ENCODE measurements around the gene RAB3C.
"Not testable (repeated sequence)": the region's sequence is repeated elsewhere in the genome, so short reads cannot be mapped to it uniquely, and the experiment has no call there.

RAB3C gene, protein sequence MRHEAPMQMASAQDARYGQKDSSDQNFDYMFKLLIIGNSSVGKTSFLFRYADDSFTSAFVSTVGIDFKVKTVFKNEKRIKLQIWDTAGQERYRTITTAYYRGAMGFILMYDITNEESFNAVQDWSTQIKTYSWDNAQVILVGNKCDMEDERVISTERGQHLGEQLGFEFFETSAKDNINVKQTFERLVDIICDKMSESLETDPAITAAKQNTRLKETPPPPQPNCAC

DNA sequence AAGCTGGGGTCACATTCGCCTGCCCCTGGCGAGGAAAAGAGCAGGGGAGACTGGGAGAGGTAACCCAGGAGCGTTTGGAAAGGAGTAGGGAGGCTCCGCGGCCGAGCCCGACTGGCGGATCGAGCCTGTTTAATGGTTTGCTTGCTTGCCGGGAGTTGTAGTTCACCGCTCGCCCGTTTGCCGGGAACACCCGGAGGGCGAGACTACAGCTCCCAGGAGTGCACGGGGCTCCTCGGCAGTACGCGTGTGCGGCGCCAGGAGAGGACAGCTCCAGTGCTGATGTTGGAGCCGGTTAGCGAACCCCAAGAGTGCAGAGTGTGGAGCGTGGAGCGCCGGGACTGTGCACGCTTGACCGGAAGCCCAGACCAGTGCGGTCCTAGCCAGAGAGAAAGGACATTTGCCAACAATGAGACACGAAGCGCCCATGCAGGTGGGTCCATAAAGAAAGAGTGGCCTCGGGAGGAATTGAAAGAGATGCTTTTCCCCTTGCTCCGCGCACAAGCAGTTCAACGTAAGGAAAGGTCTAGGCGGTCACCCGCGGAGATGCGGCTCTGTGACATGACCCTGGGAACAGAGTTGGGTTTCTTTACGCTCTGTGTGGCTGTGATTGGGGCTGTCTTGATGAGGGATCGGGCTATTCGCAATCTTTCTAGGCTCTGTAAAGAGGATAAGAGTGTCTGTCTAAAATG lies at the start of gene RAB3C:
Gene RAB3C (plus strand): TSS at position 273 of the 689 bp plus-strand sequence. CDS start 134 bp downstream, at position 407.
- peak; percentile 79 for DNase-seq

DNA sequence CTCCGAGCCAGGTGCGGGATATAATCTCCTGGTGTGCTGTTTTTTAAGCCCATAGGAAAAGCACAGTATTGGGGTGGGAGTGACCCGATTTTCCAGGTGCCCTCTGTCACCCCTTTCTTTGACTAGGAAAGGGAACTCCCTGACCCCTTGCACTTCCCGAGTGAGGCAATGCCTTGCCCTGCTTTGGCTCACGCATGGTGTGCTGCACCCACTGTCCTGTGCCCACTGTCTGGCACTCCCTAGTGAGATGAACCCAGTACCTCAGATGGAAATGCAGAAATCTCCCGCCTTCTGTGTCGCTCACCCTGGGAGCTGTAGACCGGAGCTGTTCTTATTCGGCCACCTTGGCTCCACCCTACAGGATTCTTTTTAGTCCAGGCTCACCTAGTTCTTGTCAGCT lies 40.9 kb upstream of the RAB3C start:
- DNase-seq, result not testable (repeated sequence)

DNA sequence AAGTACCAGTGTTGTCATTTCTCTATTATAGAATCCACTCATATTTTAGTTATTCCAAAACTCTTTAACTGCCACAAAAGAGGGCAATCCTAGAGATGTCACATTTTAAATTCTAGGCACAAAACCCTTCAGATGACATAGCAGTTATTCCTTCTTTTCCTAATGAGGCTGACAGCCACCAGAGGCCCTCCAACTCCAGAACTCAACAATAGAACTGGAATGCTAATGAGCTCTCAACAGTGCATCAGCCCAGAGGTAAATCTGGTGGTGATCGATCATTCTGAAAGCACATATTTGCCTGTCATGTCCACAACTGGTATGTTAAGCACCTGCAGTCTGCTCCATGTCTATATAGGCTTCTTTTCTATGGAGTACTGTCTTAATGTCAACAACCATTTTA lies 40.2 kb upstream of the RAB3C start:
- no peak for DNase-seq

DNA sequence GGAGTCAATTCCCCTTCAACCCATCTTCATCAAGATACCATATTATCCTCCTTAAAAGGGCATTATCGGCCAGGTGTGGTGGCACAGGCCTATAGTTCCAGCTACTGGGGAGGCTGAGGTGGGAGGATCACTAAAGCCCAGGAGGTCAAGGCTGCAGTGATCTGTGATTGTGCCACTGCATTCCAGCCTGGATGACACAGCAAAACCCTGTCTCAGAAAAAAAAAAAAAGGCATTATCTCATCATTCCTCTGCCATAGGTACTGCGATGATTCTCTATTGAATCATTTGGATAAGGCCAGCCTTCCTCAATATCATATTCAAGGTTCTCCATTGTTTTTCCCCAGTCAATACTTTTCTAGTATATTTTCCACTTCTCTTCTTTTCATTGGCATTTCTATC lies 39.2 kb upstream of the RAB3C start:
- no peak for DNase-seq

DNA sequence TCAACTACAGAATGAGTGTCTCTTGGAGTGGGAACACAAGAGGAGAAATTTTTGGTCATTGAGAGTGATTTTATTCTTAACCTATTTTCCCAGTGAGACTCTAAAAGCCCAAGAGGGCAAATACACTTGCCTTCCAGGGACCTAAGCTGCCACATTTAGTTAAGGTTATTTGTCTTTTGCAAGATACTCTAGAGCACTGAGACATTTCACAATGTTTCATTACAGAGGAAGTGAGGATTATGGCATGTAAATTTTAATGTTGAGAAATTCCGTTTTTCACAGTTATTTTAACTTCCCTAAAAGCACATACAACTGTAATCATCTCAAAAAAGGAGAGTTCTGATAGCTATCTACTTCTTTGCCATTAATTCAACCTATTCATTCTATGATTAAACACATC lies 38.7 kb upstream of the RAB3C start:
- DNase-seq, result no peak

DNA sequence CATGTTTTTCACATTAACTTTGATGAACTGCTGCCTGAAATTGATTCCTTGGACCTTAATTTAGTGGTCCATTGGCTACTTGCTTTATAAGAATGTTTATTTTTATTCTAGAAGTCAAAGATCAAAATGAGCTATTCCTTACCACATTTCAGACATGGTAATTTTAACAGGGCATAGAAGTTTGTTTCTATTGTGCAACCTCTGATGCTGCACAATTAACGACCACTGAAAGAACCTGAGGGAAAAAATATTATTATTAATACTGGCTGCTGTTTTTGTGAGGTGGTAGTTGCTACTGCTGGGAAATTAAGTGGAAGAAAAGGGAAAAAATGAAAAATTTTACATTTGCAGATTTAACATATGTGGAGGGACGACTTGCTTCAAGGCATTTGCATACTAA lies 37.9 kb upstream of the RAB3C start:
- no peak for DNase-seq

DNA sequence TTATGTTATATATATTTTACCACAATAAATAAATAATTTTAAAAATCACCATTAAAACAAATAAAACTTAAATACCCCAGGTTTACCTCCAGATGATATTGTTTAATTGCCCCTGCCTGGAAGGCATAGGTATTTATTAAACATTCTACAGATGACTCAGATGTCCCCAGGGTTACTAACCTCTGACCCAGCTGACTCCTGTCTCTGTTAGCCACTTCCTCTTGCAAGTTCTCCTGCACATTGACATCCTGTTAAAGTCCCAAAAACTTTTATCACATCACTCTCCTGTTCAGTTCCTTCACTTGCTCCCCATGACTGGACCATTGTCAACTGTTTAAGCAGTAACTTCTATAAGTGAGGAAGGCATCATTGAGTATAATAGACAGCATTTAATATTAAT lies 37.0 kb upstream of the RAB3C start:
- DNase-seq, result peak; percentile 13

DNA sequence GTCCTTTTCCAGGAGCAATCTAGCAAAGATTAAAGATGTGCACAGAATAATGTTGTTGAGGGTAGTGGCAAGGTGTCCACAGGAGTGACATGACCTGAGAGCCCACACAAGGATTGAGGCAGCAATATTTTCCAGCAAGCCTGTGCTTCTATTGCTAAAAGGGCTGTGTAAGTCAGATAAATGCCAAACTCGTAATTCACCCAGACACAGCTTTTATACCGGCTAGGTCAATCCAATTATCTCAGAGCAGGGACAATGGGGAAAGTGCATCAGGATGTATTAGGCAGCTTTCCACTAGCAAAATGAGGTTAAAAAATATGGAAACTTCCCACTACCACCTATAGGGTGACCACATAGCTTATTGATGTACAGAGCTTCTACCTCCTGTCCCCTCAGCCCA lies 34.8 kb upstream of the RAB3C start:
- DNase-seq, result no peak

DNA sequence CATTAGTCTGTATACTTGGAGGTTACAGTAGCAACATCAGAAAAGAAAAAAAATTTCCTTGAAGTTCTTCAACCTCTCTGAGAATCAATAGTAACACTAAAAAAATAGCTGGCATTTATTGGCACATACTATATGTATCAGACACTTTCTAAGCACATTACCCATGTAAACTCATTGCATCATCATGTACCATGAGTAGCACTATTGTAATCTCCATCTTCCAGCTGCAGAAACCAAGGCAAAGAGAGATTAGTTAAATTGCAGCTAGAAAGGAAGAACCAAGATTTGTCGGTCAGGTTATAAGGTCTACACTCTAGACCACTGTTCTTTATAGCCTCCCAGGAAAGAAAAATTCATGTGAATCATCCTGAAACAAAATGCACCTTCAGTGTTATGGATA lies 31.4 kb upstream of the RAB3C start:
- no peak for DNase-seq

DNA sequence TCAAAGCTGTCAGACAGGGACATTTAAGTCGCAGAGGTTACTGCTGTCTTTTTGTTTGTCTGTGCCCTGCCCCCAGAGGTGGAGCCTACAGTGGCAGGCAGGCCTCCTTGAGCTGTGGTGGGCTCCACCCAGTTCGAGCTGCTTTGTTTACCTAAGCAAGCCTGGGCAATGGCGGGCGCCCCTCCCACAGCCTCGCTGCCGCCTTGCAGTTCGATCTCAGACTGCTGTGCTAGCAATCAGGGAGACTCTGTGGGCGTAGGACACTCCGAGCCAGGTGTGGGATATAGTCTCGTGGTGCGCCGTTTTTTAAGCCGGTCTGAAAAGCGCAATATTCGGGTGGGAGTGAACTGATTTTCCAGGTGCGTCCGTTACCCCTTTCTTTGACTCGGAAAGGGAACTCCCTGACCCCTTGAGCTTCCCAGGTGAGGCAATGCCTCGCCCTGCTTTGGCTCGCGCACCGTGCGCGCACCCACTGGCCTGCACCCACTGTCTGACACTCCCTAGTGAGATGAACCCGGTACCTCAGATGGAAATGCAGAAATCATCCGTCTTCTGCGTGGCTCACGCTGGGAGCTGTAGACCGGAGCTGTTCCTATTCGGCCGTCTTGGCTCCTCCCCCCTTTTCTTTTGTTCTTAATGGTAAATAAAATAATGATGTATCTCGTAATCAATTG lies 25.1 kb upstream of the RAB3C start:
- DNase-seq, result not testable (repeated sequence)

DNA sequence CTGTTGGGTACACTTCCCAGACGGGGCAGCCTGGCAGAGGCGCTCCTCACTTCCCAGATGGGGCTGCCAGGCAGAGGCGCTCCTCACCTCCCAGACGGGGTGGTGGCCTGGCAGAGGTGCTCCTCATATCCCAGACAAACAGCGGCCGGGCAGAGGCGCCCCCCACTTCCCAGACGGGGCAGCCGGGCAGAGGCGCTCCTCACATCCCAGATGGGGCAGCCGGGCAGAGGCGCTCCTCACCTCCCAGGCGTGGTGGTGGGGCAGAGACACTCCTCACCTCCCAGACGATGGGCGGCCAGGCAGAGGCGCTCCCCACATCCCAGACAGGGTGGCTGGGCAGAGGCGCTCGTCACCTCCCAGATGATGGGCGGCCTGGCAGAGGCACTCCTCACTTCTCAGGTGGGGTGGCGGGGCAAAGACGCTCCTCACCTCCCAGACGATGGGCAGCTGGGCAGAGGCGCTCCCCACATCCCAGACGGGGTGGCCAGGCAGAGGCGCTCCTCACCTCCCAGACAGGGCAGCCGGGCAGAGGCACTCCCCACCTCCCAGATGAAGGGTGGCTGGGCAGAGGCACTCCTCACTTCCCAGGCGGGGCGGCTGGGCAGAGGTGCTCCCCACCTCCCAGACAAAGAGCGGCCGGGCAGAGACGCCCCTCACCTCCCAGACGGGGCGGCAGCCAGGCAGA lies 19.7 kb upstream of the RAB3C start:
- not testable (repeated sequence) for DNase-seq

DNA sequence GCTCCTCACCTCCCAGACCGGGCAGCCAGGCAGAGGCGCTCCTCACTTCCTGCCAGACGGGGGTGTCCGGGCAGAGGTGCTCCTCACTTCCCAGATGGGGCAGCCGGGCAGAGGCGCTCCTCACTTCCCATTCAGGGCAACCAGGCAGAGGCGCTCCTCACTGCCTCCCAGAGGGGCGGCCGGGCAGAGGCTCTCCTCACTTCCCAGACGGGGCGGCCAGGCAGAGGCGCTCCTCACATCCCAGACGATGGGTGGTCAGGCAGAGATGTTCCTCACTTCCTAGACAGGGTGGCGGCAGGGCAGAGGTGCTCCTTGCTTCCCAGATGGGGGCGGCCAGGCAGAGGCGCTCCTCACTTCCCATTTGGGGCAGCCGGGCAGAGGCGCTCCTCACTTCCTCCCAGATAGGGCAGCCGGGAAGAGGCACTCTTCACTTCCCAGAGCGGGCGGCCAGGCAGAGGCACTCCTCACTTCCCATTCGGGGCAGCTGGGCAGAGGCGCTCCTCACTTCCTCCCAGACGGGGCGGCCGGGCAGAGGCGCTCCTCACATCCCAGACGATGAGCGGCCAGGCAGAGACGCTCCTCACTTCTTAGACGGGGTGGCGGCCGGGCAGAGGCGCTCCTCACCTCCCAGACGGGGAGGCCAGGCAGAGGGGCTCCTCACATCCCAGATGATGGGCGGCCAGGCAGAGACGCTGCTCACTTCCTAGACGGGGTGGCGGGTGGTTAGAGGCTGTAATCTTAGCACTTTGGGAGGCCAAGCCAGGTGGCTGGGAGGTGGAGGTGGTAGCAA lies 18.6 kb upstream of the RAB3C start:
- not testable (repeated sequence) for DNase-seq

DNA sequence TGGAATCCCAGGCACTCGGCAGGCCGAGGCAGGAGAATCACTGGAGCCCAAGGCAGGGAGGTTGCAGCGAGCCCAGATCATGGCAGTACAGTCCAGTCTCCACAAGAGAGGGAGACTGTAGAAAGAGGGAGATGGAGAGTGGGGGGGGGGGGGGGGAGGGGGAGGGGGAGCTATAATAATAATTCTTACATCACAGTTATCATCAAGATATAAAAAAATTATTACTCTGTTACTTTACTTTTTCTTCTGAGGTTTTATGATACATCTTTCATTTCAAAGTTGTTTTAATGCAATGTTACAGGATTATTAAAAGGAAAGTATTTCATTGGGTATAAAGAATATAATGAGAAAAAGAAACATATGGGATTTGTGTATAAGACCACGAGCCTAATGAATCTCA lies 17.8 kb upstream of the RAB3C start:
- DNase-seq, result no peak

DNA sequence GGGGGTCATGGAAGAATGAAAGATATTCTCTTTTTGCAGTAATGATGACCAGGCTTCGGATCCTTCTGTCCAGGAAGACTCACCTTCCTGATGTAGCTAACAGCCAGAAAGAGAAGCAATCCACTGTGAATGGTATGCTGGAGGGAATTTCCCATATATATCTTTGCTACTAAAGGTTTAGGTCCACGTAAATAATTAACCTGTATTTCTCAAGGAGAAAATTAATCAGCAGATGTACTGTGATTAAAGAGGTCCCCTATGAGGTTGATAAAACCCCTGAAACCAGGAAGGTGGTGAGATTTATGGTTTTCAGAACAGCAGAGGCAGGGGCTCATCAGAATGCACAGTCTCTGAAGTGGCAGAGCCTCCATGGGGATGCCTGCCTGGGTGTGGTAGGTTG lies 11.4 kb upstream of the RAB3C start:
- no peak for DNase-seq

DNA sequence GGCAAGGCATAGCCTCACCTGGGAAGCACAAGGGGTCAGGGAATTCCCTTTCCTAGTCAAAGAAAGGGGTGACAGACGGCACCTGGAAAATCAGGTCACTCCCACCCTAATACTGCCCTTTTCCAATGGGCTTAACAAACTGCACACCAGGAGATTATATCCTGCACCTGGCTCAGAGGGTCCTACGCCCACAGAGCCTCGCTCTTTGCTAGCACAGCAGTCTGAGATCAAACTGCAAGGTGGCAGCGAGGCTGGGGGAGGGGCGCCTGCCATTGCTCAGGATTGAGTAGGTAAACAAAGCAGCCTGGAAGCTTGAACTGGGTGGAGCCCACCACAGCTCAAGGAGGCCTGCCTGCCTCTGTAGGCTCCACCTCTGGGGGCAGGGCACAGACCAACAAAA lies 9.9 kb upstream of the RAB3C start:
- DNase-seq, result not testable (repeated sequence)

DNA sequence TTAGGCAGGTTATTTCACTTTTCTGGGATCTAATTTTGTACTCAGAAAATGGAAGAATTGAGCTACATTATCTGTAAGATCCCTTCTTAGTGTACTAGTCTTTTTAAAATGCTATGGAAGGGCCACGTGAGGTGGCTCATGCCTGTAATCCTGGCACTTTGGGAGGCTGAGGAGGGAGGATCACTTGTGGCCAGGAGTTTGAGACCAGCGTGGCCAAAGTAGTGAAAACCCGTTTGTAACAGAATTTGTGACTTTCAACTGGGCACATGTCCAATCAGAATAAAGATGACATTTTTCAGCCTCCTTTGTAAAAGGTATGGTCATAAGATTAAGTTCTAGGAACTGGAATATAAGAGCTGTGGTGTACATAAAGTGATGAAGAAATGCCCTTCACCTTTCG lies 3.1 kb upstream of the RAB3C start:
- DNase-seq, result no peak

DNA sequence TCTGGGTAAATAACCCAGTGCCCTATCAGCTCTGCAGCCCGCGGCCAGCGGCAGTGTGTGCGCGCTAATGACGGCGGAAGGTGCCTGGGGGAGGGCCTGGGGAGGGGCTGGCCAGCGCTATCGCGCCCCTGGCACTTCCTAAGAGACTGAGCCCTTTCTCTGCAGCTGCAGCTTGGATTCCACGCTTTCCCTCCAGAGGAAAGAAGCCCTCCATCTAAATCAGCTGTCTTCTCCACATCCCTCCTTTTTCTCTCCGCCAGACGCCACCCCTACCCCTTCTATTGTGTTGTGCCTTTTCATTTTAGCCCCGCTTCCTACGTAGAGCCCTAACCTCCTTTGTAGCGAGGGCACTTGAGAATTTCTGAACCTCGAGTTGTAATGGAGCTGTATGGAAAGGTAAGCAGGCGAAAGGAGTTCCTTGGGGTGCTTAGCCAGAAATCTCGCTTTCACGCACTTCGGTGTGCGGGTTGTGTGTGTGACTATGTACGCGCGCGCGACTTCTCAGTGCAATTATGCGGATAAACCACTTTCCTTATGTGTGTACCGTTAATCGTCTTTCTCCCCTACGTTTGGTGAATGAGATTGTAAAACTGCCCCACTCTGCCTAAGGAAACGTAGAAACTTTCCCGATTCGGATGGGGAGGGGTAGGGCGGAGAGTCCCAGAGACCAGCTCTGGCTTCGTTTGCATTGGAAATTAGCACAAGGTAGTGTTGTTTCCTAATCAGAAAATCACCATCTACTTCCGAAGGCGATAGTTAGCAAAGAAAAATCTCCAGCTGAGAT lies 664 bp upstream of the RAB3C start:
- DNase-seq, result no peak

DNA sequence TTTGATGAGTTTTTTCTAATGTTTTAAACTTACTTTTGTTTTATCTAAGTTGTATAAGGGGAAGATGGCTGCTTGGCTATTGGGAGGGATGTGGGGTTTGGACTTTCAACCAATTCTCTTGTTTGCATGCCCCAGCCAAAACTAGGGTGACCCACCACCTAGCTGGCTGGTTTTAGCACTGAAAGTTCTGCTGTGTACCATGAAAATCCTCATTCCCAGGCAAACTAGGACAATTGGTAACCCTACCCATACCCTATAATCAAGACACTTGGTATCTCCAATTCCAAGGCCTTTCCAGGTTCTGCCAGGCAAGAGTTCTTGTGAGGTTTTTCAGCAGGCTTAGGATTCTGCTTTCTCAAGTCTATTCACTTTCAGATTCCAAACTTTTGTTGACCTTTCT lies 13.1 kb downstream of the RAB3C start:
- DNase-seq, result no peak

DNA sequence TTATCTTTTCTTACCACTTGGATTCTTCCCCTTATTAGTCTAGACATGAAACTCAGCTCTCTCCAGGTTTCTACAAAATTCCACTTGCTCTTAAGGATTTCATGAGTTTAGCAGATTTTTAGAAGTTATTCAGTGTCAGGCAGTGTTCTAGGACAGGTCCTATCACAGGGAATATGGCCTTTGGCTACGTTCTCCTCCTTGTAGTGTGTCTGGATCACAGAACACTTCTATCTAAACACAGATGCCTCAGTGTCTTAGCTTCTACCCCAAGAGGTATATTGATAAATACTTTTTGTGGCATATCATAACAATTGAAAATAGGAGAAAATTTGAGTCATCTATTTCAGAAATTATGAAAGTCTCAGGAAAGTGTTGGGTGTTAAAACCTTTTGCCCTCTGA lies 15.6 kb downstream of the RAB3C start:
- no peak for DNase-seq

DNA sequence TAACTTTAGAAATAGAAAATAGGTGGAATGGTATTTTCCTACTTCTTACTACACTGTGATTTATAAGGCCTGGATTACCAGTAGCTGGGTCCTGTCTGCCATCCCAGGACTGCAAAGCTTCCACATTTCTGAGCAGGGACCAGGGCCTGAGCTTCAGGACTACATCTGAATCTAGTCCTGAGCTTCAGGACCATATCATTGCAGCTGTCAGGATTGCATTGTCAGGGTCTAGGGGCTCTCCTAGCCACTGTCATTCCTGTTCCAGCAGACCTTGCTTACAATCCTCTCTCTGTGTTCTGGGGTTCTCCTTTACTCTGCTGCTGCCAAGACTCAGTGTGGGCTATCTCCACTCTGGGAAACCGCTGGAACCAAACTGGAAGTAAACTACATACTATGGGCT lies 16.3 kb downstream of the RAB3C start:
- no peak for DNase-seq

DNA sequence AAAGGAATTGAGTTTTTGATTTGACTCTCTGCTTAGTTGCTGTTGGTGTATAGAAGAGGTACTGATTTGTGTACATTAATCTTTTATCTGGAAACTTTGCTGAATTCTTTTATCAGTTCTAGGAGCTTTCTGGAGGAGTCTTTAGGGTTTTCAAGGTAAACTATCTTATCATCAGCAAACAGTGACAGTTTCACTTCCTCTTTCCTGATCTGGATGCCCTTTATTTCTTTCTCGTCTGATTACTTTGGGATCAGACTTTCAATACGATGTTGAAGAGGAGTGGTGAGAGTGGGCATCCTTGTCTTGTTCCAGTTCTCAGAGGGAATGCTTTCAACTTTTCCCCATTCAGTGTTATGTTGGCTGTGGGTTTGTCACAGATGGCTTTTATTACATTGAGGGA lies 17.7 kb downstream of the RAB3C start:
- not testable (repeated sequence) for DNase-seq

DNA sequence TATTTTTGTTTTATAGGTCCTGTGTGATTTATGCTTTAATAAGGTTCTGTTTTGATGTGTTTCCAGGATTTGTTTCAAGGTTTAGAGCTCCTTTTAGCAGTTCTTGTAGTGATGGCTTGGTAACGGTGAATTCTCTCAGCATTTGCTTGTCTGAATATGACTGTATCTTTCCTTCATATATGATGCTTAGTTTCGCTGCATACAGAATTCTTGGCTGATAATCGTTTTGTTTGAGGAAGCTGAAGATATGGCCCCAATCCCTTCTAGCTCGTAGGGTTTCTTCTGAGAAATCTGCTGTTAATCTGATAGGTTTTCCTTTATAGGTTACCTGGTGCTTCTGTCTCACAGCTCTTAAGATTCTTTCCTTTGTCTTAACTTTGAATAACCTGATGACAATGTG lies 20.0 kb downstream of the RAB3C start:
- DNase-seq, result not testable (repeated sequence)
